Muscle of arm (tissue), 12 donors: ENCODE results near the gene ADGRD1. TPM values are rescaled to one million over a fixed set of nuclear protein-coding genes. Genes with fewer than 3 reads are reported as not detected.

Experiments used
- DNase-seq: peaks from one replicate; pipeline ENCODE4 v3.0.0-alpha.2; 2013
- polyA plus RNA-seq, 12 donors: library from polyadenylated mRNA; unstranded; fragments of 120-200 nt; gene quantifications; one replicate each; pipeline ENCODE4 v1.2.1, GENCODE V29; 2013; ENCODE audit not compliant: insufficient read length in 12 of 12

ADGRD1 gene
- polyA plus RNA-seq, 12 donors = 5.5 to 37.3 (median 11.8) TPM; not detected in 1

DNA sequence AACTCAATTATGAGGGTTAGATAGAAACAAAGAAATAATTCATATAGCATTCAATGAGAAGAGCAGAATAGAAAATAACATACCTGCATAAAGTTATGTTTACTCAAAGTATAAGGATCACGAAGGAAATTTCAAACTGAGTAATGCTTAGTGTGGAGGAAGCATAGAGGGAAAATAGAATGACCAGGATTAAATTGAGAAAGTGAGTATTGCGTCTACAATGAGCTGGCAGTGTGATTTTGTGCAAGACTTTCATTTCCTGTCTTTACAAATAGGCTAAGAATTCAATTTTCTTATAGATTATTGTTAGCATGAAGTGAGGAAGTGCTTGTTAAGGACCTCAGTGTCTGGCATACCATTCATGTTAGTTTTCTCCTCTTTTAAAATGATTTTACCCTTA lies 12.0 kb downstream of the ADGRD1 start:
- DNase-seq = no peak

DNA sequence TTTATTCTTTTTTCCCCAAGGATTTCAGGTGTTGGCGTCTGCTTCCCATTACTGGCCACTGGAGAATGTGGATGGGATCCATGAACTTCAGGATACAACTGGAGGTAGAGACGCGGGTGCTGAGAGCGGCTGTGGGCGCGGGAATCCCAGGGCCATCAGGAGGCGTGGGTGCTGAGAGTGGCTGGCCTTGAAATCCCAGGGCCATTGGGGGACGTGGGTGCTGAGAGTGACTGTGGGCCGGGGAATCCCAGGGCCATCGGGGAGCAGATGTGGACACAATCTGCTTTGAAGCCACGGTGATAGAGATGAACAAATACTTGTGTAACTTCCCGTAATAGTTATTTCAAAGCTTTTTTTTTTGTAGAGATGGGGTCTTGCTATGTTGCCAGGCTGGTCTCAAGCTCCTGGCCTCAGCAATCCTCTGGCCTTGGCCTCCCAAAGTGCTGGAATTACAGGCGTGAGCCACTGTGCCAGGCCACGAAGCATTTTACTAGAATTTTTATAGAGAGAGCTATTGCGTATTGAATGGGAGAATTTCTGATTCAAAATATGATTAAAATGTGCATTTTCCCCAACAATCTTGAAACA lies 12.8 kb downstream of the ADGRD1 start:
- no peak for DNase-seq

DNA sequence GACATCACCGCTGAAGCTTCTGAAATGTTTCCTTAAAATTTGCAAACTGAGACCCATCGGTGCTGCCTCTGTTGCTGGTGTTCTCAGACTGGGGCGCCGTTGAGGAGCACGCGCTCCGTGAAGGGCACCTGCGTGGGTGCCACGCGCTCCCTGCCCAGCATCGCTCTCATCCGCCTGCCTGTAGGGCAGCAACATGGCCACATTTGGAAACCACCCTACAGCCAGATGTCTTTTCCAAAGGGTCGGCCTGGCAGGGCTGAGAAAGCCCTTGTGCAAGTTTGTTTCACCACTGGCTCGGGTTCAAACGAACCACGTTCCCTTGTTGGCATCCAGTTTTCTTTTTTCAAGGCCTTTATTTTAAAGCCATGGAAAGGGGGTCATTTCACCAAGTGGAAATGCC lies 13.9 kb downstream of the ADGRD1 start:
- DNase-seq = no peak

DNA sequence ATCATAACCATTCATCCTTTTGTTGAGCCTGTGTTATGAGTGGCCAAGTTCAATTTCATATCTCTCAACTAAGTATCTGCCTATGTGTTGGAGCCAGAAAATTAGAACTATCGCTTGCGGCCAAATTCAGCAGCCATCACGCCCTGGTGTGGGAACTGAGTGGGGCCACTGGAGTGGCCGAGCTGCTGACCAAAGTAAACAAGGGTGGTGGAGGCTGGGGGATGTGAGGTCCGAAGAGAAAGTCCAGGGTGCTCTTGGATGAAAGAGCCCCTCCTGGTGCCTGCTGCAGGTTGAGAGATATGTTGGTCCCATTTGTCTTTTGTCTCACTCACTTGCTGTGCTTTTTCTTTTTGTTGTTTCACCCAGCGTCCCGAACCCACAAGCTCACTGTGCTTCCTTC lies 14.9 kb downstream of the ADGRD1 start:
- DNase-seq = no peak

DNA sequence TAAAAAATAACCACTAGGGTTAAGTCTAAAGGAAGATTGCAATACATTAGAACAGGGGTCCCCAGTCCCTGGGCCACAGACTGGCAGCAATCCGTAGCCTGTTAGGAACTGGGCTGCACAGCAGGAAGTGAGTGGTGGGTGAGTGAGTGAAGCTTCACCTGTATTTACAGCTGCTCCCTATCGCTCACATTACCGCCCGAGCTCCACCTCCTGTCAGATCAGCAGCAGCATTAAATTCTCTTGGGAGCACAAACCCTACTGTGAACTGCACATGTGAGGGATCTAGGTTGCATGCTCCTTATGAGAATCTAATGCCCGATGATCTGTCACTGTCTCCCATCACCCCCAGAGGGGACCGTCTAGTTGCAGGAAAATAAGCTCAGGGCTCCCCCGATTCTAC lies 15.5 kb downstream of the ADGRD1 start:
- no peak for DNase-seq

DNA sequence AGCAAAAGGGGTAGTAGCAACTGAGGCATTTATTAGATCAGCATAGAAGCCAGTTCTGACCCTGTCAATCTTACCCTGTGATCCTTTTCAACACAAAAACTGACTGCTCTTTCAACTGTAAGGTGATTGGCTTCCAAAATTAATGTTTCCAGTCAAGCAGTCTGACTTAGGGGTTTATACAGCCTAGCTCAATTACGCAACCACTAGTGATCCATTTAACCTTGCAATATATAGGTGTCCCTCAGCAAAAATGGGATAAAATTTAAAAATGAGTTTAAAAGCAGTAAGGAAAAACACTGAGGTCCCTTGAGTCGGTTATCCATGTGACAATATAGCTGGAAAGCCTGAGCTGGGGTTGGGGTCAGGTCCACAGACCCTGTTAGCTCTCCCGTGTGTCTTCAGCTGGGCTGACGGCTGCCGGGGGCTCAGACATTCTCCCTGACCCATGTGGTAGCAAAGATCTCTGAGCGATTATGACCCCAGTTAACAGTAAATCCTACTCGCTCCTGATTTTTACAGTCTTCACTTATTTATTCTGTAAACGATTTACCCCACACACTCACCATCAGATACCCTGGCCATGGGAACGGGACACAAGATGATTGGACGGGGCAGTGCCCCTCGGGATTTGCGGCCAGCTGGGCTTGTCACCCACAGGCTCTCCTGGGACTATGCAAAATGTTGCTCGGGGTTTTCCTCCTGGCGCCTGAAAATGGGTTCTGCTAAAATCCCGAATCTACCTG lies 16.6 kb downstream of the ADGRD1 start:
- DNase-seq = no peak

DNA sequence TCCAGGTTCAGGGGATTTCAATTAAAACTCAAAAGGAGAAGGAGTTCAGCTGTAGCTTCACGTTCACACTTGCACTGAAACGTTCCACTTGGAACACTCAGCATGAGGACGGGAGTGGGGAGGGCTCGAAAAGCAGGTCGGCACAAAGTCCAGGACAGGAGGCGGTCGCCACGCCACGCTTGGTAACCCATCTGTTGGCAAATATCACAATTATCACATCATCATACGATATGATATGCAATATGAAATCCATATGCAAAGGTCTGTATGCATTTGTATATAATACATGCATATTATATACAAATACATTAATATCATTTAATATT lies 17.2 kb downstream of the ADGRD1 start:
- no peak for DNase-seq

DNA sequence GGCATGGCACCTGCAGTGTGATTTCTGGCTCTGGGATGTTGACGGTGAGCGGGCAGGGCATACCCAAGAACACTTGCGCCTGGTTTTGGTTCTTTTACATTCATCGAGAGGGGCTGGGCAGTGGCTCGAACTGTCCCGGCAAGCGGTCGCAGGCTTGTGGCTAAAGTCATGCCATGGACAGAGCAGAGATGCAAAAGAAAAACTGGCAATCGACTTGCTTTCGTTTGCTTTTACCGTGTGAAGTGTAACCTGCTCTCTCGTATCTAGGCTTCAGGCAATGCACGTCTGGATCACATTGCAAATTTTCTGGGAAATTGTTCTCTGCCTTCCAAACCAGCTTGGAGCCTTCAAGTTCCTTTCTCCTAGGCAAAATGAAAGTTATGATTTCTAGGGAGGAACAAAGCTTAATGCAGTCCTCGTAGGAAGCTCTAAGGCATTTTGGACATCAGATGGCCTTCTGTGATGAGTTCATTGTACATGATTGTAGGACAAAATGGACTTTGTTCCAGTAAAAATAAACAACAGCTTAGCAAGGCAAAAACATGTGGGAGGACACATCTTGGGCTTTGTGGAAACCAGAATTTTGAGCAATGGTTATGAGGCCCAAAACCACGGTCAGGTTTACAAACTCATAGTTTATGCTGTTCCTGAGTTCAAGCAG lies 18.3 kb downstream of the ADGRD1 start:
- no peak for DNase-seq

DNA sequence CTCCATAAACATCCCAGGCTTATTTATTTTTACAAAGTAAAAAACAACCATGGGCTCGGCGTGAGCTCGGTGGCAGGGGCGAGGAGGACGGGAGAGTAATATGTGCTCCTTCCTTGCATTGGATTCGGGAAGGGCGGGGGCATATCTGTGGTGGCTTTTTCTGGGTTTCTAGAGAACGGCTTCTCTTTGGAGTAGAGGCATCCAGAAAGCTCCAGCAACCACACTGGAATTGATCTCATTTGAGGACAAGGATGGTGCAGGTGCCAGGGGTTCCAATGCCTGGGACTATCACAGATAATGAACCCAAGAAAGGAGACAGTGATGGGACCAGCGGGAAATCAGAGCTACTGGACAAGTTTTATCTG lies 18.9 kb downstream of the ADGRD1 start:
- no peak for DNase-seq

DNA sequence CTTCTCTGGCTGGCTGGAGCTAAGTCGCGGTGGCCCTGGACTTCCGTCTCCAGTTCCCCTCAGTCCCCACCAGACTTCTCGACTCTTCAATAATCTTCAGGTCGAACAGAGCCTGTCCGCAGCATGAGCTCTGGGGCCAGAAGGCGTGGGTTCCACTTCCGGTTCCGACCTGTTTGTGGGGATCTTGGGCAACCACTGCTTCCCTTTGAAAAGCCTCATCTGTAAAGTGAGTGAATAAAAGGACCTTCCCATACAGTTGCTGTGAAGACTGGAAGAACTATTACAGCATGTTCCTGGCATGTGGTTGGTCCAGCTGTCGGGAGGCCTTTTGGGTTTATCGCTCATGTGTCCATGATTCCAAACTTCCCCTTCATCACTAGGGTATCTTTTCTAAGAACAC lies 19.4 kb downstream of the ADGRD1 start:
- DNase-seq = no peak

DNA sequence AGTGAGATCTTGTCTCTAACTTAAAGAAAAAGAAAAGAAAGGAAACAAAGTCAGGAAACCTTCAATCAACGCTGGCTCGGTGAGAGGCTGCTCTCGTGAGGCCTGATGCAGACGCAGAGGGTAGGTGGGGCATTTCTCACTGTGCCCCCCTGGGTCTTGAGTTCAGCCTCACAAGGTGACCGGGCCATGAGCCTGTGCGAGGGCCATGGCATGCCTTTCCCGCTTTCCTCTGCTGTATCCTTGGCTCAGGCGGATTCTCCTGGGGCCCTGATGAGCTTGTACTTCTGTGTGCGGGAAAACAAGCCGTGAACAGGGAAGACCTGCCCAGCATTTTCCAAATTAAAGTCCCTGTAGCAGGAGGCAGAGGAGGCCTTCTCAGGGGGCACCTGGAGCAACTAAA lies 20.2 kb downstream of the ADGRD1 start:
- no peak for DNase-seq

DNA sequence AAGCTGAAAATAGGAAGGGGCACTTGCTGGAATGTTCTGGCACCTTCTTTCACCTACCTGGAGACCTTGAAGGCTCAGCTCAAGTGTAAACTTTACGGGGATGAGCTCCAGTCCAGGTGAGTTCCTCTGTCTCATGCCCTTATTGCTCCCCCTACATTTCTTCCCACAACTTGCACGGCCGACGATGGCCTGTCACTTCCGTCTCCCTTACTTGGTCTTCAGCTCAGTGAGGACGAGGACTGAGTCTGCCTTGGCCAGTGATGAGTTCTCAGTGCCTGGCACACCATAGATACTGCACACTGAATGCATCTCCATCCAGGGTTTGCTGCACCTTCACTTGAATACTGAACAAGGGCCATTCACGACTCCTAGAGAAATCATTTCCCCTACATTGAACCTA lies 21.4 kb downstream of the ADGRD1 start:
- no peak for DNase-seq

DNA sequence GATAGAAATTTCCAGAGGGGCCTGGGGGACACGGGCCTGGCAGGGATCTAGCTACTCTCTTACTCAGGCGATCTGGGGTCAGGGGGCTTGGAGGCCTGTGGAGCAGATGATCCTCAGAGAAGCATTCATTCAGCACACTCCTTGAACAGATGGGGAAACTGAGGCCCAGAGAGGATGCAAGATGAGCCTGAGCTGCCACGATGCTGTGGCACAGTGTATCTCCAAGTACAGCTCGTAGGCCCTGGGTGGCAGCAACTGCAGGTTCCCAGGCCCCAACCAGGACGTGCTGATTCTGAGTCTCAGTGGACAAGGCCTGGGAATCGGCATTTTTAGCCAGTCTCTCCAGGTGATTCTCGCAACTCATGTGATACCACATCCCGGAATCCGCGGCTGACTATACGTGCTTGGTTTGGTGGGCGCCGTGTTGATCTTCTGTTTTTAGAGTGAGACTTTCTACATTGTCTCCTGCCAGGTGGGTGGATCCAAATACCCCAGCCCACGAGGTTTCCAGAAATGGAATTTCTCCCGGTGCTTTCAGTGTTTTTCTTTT lies 22.5 kb downstream of the ADGRD1 start:
- no peak for DNase-seq

DNA sequence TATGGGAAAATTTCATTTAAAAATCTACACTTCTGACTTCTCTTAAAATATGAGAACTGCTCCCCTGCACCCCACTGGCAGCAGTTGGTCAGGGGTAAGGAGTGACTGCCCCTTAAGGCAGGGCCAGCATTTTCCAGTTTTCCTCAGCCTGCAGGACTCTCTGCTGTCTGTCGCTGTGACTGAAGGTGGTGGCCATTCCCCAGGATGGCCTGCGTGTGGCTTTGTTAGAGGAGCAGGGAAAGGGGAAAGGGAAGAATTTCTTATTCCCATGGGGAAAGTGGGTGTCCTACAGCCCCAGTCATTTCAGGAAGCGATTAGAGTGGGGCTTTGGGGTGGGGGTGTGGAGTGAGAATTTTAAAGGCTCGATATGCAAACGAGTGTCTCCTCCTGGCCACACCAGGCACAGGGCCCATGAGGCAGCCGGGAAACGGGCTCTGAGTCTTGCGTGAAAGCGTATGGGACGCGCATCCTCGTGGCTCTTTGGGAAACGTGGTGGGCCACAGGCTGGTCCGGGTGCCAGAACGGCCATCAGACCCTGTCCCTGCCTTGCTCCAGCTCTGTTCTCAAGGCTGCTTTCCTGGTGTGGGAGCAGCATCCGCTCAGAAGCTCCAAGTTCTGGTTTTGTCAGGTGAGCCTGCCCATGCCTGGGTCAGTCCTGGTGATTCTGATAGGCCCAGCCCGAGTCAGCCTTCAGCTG lies 23.5 kb downstream of the ADGRD1 start:
- DNase-seq = no peak

DNA sequence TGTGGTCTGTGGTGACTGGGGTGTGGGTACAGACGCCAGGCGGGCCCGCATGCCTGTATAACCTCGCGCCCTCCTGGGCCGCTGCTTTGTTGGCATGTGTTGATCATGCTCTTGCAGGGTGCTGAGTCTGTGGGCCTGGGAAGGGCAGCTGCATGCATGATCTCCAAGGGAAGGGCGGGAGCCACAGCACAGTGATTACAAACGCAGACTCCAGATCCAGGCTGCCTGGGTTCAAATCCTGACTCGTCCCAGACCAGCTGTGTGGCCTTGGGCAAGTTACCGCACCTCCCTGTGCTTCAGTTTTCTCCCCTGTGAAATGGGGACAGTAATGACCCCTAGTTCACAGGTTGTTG lies 24.0 kb downstream of the ADGRD1 start:
- no peak for DNase-seq

DNA sequence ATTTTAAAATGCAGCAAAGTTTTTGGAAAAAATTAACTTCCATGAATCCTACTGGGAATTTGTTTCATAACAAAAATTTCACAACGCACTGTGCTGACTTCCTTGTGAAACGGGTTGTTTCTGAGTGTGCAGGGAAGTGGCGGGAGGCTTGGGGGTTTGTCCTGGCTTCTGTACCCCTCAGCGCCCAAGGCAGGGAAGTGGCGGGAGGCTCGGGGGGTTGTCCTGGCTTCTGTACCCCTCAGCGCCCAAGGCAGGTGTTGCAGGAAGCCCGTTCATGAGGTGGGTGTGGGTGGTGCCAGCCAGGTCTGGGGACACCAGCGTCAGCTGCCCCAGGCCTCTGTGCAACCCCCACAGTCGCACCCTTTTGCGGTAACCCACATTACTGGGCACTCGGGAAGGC lies 25.1 kb downstream of the ADGRD1 start:
- no peak for DNase-seq

DNA sequence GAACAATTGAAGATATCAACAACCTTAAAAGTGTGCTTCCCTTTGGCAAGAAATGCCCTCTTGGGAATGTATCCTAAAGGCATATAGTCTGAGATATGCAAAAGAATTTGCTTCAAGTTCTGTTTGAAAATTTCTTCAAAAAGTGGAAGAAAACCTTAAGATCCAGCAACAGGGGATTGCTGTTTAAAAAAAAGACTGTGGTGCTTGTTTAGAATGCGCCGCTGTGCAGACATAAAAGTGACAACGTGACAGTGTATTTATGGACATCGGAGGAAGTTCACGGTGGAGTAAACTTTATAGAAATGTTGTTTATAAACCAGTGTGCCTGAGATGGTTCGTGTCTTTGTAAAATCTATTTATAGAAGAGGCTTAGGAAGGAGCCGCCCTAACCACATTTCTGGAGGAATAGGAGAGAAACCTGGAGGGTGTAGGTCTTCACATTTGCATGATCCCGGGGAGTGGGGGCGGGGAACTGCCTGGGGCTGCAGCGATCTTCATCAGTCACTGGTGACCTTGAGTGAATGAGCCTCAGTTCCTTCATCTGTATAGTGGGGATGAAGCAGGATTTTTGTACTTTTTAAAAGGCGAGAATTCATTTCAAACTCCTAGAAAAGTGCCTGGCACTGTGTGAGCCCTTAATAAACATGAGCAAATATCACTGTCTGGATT lies 27.5 kb downstream of the ADGRD1 start:
- DNase-seq = no peak

DNA sequence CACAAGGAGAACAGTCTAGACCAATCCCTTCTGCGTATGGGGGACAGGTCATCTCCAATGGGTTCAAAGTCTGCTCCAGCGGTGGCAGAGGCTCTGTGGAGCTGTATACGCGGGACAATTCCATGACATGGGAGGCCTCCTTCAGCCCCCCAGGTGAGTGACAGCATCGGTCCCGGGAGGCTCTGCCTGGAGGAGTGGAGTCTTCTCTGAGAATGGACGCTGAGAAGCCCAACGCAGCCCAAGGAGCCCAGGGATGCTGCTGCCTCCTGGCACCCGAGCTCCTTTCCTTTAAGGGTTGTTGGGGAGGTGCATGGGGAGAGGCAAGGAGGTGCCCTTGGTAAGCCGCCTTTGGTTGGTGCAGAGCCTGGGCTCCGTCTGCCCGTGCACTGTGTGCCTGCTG lies 28.2 kb downstream of the ADGRD1 start:
- no peak for DNase-seq

DNA sequence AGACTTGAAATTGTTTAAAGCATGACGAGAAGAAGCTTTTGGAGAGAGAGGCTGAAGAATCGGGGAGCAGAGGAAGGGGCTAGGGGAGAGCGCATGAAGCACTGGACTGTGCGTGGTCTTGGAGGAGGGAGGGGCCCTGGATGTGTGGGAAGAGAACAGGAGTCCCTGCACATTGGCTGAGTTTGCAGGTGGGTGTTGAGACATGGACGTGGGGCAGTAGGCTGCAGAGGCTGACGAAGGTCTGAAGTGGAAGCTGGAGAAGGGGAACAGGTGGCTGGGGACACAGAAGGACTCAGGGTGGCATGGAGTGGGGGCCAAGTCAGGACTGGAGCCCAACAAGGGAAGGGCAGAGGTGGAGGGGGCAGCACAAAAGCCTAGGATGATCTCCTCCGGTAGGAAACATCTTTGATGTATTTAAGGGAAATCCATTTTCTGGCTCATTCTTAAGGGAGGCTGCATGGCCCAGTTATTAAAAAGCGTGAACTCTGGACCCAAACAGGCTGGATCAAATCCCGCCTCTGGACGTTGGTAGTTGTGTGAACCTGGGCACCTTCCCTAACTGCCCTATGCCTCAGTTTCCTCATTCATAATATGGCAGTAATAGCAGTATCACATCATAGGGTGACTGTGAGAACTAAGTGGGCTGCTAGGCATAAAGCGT lies 29.0 kb downstream of the ADGRD1 start:
- no peak for DNase-seq

DNA sequence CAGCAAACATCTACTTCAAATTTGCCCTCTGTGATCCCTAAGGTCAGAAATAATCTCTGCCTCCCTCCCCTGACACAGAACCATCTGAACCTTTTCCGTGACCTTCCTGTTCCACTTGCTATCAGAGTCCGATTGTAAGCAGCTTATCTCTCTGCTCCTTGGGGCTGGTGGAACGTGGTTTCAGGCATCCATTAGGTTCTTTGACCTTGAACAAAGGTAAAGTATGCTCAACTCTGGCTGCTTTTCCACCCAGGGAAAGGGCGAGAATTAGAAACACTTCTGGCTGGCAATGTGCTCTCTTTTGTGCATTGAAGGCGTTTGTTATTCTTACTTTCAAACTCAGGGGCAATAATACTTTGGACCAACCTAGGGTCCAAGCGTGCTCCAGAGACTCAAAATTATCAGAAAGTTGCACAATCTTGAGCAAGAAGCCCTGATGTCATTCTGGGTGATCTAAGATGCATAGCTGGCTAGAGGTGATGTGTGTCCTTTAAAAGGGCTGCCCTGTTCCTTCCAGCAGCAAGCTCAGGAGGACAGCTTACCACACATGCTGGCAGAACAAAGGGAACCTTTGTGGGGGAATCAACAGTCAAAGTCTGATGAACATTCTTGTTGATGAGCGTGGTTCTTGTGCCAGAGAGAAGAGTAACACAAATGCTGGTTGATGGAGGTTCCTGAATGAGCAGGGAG lies 29.8 kb downstream of the ADGRD1 start:
- DNase-seq = no peak
